HG03354 (cell line): ENCODE data around the gene SCYGR3.

Experiments used
- ATAC-seq: cut with Tn5 transposase; IDR thresholded peaks from one replicate; pipeline ENCODE4 v1.9.1; 2021; ENCODE audit warnings: mild to moderate bottlenecking; ENCODE audit not compliant: unreplicated experiment, poor library complexity, severe bottlenecking

Gene SCYGR3, protein sequence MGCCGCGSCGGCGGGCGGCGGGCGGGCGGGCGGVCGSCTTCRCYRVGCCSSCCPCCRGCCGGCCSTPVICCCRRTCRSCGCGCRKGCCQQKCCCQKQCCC

DNA sequence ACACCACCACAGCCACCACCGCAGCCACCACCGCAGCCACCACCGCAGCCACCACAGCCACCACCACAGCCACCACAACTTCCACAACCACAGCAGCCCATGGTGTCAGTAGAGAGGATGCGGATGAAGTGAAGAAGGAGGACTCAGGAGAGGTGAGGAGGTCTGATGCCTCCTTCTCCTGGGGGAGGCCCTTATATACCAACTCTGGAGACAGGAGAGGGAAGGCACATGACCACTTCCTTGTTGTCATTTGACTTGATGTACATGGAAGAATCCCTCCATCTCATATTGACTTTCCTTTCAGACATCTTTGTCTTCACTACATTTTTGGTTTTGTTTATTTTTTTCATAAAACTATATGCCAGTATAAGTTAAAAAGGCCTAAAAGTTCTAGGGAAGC, at the start of gene SCYGR3:
Gene SCYGR3, minus strand, starts transcription at position 101 of the 400 bp plus-strand sequence. Its CDS starts 0 bp downstream, at position 101.
- no peak for ATAC-seq

DNA sequence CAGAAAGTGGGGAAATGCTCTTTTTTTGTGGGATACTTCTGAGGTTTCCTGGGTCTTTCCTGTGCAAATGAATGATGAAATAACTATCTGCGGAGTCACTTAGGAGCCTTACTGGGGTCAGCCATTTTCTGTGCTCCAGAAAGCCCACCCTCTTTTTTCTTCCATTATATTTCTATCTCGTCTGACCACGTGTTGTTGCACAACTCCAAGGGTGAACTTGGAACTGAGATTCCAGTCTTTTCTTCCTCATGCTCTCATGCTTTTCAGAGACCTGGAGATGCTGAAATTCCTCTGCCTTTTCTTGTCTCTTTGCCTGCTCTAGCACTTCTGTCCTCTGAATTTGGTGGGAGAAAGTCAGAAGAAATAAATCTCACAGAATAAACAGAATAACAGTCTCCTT, 47.2 kb upstream of the SCYGR3 start:
- no peak for ATAC-seq

DNA sequence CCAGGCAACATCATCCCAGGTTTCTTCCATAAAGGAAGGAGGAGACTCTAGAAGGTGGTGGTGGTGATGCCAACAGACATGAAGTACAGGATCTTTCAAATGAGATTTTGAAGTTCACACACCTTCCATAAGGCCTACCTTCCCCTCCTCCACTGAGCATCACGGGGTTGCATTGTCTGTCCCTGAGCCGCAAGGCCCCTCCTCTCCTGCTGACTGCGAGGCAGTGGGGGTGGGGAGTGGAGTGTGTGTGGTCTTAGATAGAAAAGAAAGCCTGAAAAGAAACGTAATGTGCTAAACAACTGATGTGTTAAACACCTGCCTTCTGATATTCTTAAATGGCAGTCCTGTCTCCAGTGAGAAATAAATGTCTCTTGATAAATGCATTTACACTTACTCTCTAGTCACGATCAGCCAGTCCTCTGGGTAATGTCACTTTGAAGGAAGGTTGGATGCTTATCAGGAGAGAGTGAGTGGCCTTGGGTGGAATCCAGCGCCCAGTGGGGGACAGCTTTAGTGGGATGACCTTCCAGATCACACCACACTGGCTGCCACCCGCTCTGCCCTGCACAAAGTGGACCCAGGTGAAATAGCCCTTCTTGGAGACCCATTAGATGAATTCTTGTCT, 46.5 kb upstream of the SCYGR3 start:
- no peak for ATAC-seq

DNA sequence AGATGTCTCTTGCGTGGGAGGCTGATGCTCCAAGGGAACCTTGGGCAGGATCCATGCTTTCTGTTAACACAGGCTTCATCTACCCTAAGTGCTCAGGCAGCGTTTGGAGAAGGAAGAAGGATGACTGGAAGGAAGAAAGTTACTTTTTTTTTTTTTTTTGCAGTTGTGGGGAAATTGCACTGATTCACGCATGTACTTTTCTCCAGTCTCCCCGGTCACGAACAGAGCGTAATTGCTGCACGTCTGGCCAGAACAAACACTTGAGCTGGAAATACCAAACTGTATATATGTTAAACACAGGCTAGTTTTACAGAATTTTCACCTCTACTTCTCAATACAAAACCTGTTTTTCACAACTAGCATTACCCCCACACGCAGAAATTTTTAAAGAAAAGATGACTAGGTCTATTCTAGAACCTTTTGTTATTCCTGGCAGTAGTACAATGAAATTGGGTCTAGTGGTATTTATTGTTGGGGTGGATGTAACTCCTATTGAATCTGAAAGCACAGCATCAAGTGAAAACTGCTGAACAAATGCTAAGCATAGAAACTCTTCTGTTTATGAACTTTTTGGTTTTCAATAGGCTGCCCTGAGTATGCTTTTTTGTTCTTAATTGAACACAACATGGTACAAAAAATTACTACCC, 42.7 kb upstream of the SCYGR3 start:
- ATAC-seq, result no peak

DNA sequence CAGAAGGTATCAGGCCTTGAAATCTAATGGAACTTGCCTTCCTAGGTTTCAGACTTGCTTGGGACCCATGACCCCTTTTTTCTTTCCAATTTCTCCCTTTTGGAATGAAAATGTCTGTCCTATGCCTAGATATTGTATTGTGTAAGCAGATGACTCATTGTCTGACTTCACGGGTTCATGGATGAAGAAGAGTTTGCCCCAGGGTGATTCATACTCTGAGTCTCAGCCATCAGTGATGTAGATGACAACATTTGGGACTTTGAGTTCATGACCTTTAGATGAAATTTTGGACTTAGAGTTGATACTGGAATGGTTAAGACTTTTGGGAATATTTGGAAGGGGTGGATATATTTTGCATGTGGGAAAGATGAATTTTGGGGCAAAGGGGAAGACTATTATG, 40.8 kb upstream of the SCYGR3 start:
- no peak for ATAC-seq

DNA sequence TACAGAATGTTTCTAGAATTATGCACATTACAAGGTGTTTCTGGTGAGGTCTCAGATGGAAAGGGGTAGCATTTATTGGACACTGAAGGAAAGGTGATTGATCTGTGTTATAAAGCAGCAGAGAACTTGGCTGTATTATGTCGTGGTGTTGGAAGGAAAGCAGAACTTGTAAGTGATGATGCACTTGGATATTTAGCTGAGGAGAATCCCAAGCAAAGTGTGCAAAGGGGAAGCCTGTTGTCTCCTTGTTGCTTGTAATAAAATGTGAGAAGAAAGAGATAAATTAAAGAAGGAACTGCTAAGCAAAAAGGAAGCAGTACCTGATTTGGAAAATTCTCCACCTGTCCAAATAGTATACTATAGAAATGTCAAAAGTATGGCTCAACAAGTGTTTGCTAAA, 39.8 kb upstream of the SCYGR3 start:
- ATAC-seq, result no peak

DNA sequence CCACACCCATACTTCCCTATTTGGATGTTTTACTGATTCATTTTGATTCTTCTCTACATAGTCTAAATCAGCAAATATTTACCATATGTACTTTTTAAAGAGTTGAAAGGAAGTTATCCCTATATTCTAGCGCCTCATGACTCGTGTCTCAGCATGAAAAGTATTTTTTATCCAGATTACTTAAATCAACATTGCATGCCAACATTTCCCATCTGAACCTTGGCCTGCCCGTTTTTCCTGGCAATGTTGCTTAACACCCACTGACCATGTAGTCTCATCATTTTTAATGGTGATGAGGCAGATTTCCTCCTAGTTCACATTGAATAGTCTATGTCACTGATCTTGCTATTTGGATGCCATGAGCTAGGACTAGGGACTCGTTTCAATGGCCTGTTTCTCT, 38.8 kb upstream of the SCYGR3 start:
- ATAC-seq, result no peak

DNA sequence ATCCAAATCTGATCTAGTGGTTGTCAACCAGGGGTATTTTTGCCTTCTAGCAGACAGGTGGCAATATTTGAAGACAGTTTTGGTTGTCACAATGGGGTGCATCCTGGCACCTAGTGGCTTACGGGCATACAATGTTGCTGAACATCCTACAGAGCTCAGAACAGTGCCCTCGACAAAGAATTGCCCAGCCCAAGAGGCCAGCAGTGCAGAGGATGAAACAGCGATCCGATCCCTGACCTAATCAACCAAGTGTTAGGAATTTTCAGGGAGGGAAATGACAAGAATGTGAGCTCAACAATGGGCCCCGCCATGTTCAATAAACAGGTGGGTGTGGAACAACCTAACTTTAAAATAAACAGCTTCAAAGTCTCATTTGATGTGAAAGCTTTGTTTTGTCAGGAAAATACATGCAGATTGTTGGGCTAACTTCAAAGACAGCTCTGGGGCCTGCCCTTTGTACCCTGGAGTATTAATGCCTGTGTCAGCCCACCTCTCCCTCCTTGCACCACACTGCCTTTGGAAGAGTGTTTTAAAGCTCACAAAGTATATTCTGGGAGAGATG, 29.4 kb upstream of the SCYGR3 start:
- no peak for ATAC-seq

DNA sequence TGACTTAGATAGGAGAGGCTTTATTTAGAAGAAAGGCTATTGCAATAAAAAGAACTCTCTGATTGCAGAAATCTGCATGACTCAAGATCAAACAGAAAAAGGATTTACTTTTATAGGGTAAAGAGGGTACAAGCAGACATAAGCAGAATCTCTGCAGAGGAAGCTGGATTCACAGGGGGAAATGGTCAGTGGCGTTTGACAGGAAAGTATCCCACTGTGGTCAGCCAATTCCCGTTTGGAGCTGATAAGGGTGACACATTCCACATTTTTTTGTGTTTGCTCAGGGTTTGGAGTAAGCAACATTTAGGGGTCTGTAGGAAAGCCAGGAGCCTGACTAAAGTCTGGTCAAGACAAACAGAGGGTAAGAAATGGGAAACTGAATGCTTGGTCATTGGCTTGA, 28.0 kb upstream of the SCYGR3 start:
- no peak for ATAC-seq

DNA sequence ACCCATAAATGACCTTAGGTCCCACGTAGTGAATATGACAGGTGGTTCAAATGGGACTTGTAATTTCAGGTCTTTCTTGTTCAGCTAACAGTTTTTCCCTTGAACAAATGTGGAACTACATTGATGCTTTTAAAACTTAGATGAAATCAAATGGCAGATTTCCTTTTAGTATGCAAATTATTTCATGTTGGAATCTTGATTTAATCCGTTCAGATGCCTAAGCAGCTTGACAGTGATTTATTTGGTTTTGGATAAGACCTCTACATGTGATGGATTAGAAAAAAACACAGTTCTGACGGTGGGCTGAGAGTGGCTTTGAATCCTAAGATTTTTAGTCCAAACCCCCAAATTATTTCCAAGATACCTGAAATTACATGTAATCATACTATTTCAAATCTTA, 19.6 kb upstream of the SCYGR3 start:
- ATAC-seq, result no peak

DNA sequence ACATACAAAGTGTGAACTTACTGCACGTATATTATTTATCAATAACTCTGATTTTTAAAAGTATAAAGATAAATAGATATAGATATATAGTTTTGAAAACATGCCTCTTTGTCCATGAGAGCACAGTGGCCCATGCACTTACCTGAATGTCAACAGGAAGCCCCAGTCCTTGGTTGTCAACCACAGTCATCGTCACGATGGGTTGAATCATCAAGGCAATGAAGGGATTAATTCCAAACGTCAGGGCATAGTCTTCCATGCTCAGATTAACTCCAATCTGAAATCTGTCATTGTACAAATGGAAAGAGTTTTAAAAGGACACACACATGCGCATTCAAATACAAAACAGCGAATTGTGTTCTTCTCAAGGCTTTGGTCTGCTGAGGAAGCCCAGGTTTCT, 18.2 kb upstream of the SCYGR3 start:
- no peak for ATAC-seq

DNA sequence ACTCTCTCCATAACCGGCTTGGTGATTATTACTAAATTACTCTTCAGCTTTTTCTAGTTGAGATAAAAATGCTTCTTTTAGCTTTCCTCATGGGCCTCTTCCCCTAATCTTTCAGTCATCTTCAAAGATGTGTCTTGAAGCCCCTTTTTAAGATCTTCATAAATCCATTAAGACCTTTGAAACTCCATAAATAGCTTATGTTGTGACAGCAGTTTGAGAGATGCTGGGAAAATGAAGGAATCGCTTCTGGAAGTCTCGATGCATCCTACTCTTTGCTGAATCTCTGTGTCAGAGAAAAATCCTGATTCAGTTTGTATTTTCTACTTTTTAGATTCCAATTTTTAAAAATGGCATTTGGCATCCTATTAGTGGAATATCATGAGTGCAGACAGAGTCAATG, 15.7 kb upstream of the SCYGR3 start:
- no peak for ATAC-seq

DNA sequence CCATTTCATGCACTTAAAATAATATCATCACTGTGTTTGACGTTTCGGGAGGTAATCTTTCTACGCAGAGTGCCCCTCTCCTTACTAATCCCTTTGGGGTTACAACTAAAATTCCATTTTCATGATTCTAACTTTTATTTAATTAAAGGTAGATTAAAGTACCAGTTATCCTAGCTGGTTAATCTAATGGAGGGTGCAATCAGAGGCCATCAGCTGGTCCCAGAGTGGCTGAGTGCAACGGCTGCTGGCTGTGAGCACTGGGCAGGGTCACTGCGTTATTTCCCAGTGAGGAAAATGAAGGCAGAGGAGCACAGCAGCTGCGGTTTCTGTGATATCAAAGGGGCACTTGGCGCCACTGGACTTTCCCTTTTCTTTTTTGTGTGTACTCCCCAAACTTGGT, 14.8 kb upstream of the SCYGR3 start:
- ATAC-seq, result no peak

DNA sequence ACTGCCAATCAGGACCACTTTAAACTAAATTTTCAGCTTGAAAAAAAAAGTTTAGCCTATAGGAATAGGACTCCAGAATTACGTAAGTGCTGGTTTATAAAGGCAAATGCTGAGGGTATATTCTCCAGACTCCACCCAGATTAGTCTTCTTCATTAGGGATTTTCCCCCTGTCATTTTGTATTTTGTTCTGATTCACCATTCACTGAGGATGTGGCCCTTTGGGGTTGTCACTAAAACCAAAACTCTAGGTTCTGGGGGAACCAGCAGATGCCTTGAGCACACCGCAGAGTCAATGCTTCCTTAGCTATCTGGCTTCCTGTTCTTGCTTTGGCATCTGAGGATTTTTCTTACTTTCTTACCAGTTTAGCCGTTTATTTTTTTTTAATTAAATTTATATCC, 13.1 kb upstream of the SCYGR3 start:
- peak; percentile 90 for ATAC-seq

DNA sequence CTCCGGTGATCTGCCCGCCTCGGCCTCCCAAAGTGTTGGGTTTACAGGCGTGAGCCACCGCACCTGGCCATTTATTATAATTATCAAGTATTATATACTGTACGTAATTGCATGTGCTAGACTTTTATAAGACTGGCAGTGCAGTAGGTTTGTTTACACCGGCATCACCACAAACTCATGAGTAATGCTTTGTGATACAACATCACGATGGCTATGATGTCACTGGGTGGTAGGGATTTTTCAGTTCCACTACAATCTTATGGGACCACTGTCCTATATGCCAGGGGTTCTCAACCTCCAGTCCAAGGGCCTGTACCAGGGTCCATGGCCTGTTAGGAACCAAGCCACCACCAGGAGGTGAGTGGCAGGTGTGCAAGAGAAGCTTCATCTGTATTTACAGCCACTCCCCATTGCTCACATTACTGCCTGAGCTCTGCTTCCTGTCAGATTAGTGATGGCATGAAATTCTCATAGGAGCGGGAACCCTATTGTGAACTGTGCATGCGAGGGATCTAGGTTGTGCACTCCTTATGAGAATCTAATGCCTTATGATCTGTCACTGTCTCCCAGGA, 12.0 kb upstream of the SCYGR3 start:
- ATAC-seq, result no peak

DNA sequence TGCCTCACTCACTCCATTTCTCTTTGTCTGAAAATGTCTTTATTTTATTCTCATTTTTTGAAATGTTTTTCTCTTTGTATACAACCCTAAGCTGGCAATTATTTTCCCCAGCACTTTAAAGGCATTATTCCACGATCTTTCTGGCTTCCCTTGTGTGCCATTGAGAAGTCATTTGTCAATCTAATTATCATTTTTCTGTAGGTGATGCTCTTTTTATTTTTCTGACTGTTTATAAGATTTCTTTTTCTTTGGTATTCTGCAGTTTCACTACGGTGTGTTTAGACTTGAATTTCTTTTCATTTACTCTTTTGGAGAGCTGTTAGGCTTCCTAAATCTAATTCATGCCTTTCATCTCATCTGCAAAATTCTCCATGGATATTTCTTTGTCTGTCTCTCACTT, 10.8 kb upstream of the SCYGR3 start:
- no peak for ATAC-seq

DNA sequence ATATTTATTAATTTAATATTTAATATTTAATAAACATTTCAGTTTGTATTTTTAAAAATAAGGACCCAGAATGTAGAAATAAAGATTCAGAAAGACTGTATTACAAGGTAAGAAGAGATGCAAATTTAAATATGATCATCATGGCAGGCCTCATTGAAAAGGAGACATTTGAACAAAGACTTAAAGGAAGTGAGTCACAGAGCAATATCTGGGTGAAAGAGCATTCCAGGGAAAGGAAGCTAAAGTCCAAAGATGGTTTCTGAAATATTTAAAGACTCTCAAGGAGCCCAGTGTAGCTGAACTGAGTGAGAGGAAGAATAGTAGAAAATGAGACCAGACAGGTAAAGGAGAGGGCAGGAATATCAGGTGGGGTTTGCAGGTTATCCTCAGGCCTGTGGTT, 8.6 kb upstream of the SCYGR3 start:
- no peak for ATAC-seq

DNA sequence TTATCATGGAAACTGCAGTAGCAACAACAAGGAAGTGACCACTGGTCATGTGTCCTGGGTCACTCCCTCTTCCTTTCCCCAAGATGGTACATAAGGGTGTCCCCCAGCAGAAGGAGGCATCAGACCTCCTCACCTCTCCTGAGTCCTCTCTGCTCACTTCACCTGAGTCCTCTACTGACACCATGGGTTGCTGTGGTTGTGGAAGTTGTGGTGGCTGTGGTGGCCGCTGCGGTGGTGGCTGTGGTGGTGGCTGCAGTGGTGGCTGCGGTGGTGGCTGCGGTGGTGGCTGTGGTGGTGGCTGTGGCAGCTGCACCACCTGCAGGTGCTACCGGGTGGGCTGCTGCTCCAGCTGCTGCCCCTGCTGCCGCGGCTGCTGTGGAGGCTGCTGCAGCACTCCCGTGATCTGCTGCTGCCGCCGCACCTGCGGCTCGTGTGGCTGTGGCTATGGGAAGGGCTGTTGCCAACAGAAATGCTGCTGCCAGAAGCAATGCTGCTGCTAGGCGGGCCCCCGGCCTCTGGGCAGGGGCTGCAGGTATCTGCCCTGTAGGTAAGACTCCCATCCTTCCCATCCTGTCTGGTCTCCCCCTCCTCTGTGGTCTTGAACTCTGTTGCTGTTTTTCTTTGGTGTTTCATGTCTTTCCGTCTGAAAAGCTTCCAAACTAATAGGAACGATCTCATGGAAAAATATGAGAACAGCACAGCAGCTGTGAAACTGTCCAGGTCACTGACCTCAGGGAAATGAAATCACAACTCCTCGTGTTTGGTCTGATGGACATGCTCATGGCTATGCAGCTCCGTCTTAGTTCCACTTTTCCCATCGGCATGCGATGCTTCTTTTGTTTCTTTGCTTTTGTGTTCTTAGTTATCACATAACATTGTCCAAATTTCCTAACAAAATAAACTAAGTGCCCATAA, 2.9 kb upstream of the SCYGR3 start, which contains the start of gene SCYGR4:
Gene SCYGR4, plus strand, starts transcription at position 183 of the 915 bp plus-strand sequence. Its CDS starts 0 bp downstream, at position 183.
- no peak for ATAC-seq

DNA sequence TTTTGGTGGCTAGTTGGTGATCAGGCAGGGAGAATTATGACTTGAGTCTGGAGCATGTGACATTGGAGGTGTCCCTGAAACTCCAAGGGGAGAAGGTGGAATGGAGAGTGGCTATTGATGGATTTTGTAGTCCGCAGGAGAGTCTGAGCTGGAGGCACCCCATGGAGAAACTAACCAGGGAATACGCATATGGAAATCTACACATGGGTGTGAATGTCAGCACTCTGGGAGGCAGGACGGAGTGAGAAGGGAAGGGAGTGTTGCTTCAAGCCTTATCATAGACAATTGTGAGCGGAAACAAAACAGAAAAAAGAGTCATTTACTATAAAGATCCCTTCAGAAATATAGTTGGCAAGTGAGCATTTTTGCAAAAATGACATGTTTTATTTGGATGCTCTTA, 2.0 kb upstream of the SCYGR3 start:
- ATAC-seq, result no peak

DNA sequence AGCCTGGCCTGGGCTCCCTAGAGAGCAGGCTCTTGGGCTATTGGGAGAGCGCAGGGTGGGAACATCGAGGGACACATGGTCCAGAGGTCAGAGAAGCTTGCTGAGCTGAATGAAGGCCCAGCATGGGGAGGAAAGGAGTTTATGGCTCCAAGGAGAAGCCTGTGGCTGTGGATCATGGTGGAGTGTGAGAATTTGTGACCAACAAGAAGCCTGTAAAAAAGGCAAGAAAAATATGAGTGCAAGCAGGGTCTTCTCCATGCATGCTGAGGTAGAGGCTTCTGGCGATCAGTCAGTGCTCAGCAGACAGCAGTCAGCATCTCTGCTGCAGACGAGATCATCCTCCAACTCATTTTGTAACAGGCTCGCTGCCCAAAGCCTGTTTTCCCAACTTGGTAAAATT, 1.3 kb upstream of the SCYGR3 start:
- ATAC-seq, result no peak
